Measurements from ENCODE around the gene MEIKIN.
"Not testable (repeated sequence)": the region's sequence is repeated elsewhere in the genome, so short reads cannot be mapped to it uniquely, and the experiment has no call there.

Gene MEIKIN

DNA sequence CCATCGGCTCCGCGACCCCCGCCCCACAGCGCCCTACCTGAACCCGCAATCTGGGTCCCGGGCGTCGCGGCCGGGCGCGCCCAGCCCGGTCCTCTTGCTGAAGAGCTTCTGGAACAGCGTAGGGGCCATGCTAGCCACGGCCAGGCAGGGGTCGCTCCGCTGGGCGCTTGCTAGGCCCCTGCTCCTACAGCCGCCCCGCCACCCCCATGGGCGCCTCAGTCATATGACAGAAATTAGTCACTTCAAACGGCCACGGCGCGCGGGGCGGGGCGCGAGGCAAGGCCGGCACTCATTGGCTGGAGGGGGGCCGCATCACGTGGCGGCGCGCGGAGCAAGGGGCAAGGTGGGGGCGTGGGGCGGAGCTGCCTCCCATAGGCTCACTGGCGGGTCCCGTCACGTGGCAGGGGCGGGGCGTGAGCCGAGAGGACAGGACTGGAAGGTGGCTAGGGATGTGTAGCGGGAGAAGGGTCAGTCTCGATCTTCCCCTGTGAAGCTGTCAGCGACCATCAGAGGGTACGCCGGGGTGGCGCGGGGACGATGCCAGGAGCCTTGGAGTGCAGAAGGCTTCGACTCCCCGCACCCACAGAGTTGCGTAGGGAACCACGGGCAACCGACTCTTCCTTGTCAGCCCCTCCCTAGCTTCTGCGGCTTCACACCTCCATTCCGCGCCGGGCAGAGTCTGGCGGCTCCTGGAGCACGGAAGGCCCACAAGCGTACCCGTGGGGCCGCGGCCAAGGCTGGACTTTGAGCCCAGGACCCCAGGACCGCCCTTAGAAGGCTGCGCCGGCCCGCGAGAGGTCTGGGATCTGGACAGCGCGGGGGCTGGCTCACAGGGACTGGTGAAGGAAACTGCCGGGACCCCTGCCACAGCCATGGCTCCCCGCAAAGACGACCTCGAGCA is 148.4 kb downstream of the MEIKIN start, which contains the start of gene FNIP1:
Gene FNIP1 (minus strand): TSS at position 225 of the 901 bp plus-strand sequence. CDS start 96 bp downstream, at position 129.
- DNase-seq, result peak; percentile 97

DNA sequence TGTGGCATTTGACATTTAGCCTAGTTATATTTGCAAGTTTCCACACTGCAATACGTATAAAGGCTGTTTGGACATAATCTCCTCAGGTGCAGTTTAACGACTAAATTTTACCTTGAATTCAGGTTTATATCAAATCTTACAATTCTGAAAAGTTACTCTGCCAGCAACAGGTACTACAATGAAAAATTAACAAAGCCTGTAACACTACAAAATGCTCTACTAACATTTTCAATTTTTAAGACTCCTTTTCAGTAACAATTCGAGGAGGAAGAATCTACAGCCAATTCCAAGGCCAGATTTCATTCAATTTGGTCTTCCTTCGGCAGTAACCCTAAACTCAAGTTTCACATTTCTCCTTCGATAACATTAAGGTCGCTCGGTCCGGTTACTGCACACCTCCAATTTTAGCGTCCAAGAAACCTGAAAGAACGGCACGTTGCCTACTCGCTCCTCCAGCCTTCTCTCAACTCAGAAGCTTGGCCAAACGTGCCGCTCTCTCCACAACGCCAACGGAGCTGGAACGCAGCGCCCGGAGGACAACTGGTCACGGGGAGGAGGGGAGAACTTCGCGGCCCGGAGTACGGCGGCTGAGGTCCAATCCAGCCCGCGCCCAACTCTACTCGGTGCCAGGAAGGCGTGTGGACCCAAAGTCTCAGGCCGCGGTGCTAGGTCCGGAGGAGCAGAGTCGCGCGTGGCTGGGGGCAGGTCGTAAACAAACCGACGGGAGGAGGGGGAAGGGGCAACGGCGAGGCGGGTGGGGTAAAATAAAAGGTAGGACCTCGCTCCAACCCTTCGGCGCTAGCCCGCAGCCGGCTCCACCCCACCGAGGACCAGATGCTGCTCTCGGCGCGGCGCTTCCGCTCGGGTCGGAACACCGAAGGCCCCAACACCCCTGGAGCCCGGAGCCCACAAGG is 149.3 kb downstream of the MEIKIN start:
- DNase-seq, result peak; percentile 27

DNA sequence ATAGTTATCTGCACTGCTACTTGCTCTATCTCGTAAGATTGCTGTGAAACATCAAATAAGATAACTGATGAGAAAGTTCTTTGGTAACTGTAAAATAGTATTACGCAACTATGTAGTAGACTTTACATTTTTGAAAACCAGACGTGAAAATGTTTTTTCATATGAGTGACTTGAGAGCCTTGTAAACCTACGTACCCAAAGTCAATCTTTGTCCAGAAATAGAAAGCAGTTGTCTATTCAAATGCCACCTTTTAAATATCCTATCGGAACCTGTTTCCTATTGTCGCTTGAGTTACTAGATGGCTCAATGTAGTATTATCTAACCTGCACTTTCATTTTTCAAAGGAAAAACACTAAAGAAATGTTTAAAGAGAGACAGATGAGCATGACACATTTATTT is 150.2 kb downstream of the MEIKIN start:
- no peak for DNase-seq

DNA sequence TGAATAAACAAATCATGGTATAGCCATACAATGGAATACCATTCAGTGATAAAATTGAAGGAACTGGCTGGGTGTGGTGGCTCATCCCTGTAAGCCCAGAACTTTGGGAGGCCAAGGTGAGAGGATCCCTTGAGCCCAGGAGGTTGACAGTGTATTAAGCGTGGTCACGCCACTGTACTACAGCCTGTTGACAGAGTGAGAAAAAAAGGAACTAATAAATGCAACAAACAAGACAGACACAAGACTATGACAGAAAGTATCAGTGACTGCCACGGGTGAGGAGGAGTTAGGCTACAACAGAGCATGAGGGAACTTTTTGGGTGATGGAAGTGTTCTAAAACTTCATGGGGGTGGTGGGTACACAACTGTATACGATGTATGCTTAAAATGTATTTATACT is 150.9 kb downstream of the MEIKIN start:
- DNase-seq, result no peak

DNA sequence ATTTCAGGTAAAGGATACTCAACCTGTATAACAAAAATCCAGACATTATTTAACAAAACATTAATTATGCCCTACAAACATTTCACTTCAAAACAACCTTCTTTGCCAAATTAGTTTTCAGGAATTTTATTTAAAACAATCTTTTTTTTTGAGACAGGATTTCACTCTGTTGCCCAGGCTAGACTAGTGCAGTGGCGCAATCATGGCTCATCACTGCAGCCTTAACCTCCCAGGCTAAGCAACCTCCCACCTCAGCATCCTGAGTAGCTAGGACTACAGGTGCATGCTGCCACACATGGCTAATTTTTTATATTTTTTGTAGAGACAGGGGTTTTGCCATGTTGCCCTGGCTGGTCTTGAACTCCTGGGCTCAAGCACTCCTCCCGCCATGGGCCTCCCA is 152.6 kb downstream of the MEIKIN start:
- DNase-seq, result no peak

DNA sequence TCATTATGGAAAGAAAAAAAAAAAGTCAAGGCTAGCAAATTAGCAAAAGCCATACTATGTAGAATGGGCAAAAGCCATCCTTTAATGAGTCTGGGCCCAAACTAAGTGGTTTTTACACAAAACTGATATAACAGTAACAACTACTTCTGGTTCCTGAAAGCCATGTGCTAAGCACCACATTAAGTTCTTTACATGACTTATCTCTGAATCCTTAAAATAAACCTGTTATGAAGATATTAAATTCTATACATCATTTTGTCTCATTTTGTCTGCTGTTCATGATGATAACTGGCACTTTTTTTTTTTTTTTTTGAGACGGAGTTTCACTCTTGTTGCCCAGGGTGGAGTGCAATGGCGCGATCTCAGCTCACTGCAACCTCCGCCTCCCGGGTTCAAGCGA is 153.6 kb downstream of the MEIKIN start:
- no peak for DNase-seq

DNA sequence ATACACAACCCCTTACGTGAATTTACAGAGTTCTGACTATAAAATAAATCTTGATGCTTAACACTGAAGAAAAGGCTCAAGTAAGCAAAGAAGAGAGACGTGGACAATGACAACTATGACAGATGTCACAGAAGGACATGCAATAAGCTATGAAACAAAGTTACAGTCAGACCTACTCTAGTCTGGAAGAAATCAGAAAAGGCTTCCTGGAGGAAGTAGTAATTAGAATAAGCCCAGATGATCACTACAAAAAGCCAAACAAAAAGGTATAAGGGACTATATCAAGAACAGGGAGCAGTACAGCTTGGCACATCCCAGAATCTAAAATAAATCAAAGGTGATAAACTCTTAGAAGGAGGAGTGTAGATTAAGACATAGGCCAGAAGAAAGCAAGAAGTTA is 154.9 kb downstream of the MEIKIN start:
- no peak for DNase-seq

DNA sequence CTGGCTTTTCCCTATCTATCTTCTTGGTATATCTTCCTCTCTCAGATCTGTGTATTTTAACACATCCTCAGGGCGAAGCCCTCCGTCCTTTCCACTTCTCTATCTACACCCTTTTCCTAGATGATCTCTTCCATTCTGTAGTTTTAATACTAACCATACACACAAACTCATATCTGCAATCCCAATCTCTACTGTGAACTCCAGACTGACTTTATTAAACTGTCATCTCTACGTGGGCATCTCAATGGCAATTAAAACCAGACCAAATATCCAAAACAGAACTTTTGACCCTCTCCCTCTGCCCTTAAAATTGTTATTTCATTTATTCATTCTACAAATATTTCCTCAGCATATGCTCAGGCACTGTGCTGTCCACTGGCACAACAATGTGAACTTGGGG is 155.7 kb downstream of the MEIKIN start:
- DNase-seq, result no peak

DNA sequence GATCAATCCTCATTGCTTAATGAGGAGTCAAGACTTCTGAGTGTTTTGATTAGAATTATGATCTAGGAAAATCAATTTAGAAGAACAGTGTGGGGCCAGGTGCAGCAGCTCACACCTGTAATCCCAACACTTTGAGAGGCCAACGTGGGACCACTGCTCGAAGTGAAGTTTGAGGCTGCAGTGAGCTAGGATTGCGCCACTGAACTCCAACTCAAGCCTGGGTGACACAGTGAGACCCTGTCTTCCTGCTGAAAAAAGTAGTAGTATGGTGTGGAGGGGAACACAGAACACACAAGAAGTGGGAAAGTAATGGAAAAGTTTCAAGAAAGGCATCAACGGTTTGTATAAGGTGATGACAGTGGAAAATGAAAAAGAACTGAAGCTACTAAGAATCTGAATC is 157.7 kb downstream of the MEIKIN start:
- no peak for DNase-seq

DNA sequence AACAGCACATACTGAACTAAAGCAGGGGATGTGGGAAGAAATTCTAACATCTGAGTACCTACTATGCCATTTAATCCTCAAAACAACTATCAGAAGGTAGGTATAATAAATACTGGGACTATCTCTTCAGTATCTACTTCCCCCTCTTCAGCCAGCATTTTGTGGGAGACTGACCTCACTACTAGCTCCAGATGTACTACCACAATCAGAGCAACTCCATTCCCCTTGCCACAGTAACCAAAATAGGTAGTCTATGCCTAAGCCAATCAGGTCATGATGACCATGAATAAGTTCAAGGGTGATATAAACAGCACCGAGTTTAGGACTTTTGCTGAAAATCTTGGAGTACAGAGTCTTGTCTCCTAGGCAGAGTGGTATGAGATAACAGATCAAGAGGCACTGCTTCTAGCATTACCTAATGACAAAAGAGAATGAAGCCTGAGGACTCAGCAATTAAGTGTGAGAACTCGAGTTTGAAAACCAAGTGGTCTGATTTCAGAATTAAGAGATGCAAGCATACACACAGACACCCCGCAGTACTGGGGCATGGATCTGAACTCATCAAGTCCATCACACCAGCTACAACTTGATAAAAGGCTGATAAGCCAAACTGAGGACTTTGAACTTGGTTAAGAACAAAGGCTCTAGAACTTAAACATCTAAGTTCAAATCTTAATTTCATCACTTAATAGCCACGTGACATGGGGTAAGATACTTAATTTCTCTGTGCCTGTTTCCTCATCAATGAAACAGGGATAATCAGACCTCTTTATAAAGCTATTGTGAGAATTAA is 158.4 kb downstream of the MEIKIN start:
- DNase-seq, result no peak

DNA sequence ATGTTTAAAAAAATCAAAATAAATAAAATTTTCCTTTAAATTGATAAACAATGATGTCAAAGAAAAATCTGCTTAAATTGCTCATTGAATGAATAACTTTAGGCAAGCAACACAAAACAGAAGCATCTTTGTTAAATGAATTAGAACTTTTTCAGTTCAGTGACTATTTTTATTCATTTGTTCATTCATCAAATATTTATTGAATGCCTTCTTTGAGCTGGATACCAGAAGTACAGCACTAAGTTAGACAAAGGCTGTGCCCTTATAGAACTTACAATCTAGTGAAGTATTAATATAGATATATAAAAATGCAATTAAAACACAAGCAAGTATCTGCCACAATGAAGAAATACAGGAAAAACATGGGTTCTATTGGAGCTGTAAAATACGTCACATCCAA is 159.4 kb downstream of the MEIKIN start:
- DNase-seq, result no peak

DNA sequence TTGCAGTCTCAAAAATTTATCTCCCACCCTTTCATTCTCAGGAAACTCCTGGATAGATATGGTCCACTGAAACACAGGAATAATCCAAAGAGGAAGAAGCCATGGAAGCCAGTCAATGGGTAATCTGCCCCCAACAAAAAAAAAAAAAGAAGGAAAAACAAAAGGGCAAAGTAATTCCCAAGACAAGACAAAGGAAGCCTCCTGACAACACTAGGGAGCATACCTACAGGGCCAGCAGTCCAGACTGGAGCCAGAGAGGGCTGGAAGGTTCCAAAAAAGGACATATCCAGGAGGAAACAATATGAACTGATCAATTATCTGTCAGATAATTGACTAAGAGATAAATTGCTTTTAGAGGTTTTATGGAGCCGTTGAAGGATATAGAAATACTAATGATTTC is 161.6 kb downstream of the MEIKIN start:
- no peak for DNase-seq

DNA sequence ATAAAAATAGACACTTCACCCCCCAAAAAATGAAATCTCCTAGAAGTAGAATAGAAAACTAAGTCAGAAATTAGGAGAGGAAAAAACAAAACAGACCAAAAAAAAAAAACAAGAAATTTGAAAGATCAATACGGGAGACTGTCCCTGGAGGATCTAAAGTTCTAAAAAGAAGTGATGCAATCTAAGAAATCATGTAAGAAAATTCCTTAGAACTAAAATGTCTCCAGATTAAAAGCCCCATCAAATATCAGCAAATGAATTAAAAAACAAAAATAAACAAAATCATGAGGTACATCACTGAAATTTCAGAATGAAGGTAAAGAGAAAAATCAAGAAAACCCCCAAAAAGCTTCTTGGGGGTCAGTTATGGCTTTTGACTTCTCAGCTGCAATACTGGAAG is 162.1 kb downstream of the MEIKIN start:
- no peak for DNase-seq

DNA sequence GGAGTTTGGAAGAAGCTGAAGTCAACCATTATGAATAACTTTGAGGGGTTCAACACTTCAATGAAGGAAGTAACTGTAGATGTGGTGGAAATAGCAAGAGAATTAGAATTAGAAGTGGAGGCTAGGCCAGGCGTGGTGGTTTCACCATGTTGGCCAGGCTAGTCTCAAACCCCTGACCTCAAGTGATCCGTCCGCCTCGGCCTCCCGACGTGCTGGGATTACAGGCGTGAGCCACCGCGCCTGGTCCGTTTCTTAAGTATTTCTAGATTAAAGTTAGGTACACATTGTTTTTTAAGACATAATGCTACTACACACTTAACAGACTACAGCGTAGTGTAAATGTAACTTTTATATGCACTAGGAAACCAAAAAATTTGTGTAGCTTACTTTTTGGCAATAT is 162.7 kb downstream of the MEIKIN start:
- no peak for DNase-seq

DNA sequence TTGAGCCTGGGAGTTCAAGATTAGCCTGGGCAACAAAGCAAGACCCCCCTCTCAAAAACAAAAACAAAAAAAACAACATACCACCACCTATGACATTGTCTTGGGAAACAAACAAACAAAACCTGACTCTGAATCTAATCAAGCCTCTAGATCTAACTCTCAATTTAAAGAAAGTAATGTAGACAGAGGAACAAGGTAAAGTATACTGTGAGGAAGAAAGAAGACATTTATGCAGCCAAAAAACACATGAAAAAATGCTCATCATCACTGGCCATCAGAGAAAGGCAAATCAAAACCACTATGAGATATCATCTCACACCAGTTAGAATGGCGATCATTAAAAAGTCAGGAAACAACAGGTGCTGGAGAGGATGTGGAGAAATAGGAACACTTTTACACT is 167.3 kb downstream of the MEIKIN start:
- not testable (repeated sequence) for DNase-seq

DNA sequence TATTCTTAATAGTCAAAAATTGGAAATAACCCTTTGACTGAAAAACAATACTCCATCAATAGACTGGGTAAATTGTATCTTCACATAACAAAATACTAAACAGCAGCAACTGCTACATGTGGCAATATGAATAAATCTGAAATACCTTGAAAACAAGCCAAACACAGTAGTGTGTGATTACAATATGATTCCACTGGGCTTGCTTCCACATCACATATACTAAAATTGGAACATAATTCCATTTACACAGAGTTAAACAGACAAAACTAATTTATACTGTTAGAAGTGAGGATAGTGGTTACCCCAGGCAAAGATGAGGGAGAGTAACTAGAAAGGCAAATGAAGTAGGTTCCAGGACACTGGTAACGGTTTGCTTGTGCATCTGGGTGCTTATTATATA is 169.0 kb downstream of the MEIKIN start:
- DNase-seq, result no peak

DNA sequence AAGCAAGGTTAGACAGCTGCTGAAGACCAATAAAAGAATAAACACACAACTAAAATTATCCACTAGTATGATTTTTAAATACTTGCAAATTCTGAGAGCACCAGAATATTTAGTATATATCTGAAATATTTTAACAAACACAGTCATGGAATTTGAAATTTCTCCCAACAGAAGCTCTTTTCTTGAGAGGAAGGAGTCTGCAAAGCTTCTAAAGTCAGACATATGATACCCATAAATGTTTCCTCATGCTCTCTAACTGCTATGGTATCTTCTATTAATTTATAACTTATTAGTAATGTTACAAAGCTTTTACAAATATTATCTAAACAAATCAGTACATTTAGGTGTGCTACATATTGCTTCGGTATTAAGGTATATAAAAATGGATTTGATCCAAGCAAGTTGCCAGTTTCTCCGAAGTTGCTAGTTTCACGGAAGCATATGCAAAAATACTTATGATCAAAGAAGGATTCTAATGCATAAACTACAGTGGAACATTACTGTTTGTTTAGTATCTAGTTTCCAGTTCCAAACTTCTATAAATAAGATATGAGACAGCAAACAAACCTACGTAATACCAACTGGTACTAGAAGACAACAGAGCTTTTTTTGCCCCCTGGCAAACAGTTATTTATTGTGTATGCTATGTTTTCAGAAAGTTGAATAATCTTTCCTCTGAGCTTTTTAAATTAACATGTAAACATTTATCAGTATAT is 170.7 kb downstream of the MEIKIN start:
- DNase-seq, result no peak

DNA sequence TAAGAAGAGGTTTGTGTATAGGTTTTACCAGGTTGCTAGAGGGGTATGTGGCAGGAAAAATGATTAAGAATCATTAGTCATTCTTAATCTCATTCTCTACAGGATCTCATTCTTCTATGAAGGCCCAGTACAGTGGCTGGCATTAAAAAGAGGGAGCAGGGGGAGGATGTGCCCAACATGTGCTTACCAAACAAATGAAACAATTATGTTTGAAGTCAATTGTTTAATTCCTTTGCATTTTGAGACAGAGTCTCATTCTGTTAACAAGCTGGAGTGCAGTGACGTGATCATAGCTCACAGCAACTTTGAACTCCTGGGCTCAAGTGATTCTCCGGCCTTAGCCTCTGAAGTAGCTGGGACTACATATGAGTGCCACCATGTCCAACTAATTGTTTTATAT is 171.7 kb downstream of the MEIKIN start:
- no peak for DNase-seq

DNA sequence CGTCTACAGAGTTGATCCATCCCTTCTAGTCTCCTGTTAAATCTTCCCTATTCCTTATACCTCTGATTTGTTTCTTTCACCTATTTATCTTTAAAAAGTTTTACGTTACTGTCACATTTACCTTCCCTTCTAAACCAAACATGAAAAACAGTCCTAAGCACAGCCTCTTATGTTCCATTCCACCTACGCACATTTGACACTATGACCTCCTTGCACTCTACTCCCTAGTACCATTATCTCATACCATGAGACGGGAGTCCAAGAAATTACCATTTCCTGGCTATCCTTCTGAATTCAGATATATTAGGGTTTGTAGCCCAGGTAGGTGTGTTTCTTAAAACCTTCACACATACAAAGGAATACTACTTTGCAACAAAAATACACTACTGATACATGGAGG is 173.8 kb downstream of the MEIKIN start:
- DNase-seq, result no peak

DNA sequence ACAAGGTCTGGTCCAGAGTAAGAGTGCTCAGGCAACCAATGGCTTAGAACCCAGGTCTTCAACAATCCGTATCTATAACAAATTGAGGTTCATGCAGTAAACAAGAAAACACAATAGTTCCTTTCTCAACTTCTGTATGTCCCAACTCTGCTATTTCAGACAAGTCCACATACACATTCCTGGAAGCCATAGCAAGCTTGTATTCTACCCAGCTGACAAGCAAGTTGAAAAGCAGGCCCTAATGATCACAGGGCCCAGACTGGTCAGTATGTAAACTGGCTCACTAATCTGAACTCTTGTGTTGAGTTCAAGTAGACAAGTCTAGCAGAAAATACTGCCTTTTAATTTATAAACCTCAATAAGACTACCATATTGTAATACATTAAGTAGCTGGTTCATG is 175.5 kb downstream of the MEIKIN start:
- DNase-seq, result no peak

DNA sequence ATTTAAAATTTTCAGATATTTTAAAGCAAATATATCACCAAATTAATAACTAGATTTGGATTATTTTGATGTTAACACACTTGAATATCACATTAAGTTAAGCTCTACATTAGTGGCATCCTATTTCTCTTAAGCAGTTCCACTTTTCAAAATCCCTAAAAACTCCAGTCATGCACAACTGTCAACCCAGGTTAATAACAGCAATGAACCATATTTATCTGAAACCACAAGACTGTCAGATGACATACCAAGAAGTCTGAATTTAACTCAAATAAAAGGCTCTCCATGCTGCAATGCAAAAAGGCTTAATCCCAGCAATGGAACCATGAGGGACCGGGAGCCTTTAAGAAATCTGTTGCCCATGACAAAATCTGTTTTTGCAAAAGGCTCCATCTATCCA is 176.1 kb downstream of the MEIKIN start:
- DNase-seq, result no peak

DNA sequence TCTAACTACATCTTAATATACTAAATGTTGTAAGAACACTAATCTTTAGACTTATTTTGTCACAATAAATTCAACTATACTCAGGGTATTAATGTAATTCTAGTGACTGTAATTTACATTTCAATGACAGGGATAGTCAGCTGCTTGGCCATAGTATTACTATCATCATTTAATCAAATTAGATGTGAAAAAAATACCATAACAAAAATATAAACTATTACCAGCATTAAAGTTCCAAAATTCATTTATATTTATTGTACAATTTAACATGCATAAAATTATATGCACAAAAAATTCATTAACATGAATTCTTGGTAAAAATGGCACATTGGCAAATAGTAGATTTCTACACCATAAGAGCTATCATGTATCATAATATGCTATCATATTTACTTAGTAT is 177.6 kb downstream of the MEIKIN start:
- DNase-seq, result no peak
